Ishikawa (cell line): ENCODE measurements around the gene RAI2.

Experiments used
- CEBPB ChIP-seq: IDR thresholded peaks from 2 replicates; pipeline ENCODE4 v1.6.1; 2012
- CREB1 ChIP-seq: IDR thresholded peaks from 2 replicates; pipeline ENCODE4 v1.6.1; 2012; ENCODE audit warnings: low read depth
- EGR1 ChIP-seq: IDR thresholded peaks from 2 replicates; pipeline ENCODE4 v1.6.1; 2012
- EP300 ChIP-seq: IDR thresholded peaks from 2 replicates; pipeline ENCODE4 v1.6.1; 2012; ENCODE audit warnings: borderline replicate concordance
- FOXM1 ChIP-seq: IDR thresholded peaks from 2 replicates; pipeline ENCODE4 v1.6.1; 2012; ENCODE audit warnings: low read depth, borderline replicate concordance
- NFIC ChIP-seq: IDR thresholded peaks from 2 replicates; pipeline ENCODE4 v1.6.1; 2012
- RAD21 ChIP-seq: IDR thresholded peaks from 2 replicates; pipeline ENCODE4 v1.6.1; 2012; ENCODE audit warnings: low read depth
- TAF1 ChIP-seq: IDR thresholded peaks from 2 replicates; pipeline ENCODE4 v1.6.1; 2012; ENCODE audit warnings: low read depth, mild to moderate bottlenecking
- TCF12 ChIP-seq: IDR thresholded peaks from 2 replicates; pipeline ENCODE4 v1.6.1; 2012; ENCODE audit warnings: low read depth
- TEAD4 ChIP-seq: IDR thresholded peaks from 2 replicates; pipeline ENCODE4 v1.6.1; 2012
- YY1 ChIP-seq: IDR thresholded peaks from 2 replicates; pipeline ENCODE4 v1.6.1; 2012; ENCODE audit warnings: low read depth
- ZBTB7A ChIP-seq: IDR thresholded peaks from 2 replicates; pipeline ENCODE4 v1.6.1; 2012; ENCODE audit warnings: low read depth
- TF ChIP-seq, protein P1 (sequence below): IDR thresholded peaks from 2 replicates; pipeline ENCODE4 v1.6.1; 2012; ENCODE audit warnings: low read depth, mild to moderate bottlenecking
- TF ChIP-seq, protein P2 (sequence below): IDR thresholded peaks from 2 replicates; pipeline ENCODE4 v1.6.1; 2012
- TF ChIP-seq, protein P3 (sequence below): IDR thresholded peaks from 2 replicates; pipeline ENCODE4 v1.6.1; 2012

Gene RAI2

DNA sequence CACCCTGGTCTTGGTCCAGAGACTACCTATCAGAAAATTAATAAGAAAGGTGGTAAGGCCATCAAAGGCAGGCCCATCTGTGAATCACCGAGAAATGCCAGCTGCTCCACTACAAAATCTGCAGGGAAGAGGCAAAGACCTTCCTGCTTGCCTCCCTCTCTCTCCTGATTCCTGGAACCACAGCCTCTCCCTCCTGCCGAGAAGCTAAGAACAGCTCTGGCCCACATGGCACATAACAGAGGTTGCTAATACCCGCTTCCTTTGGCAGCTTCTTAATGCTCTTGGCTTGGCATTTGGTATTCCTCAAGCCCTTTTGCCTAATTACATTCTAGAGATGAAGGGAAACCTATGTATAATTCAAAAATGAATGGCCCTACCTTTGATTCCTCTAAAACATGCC, 32.9 kb downstream of the RAI2 start:
- TF ChIP-seq YY1 (no peak), ZBTB7A (no peak), TAF1 (no peak), FOXM1 (no peak), NFIC (no peak), EP300 (no peak), EGR1 (no peak), TEAD4 (no peak), CREB1 (no peak), CEBPB (no peak)
- TF ChIP-seq, protein P1, sequence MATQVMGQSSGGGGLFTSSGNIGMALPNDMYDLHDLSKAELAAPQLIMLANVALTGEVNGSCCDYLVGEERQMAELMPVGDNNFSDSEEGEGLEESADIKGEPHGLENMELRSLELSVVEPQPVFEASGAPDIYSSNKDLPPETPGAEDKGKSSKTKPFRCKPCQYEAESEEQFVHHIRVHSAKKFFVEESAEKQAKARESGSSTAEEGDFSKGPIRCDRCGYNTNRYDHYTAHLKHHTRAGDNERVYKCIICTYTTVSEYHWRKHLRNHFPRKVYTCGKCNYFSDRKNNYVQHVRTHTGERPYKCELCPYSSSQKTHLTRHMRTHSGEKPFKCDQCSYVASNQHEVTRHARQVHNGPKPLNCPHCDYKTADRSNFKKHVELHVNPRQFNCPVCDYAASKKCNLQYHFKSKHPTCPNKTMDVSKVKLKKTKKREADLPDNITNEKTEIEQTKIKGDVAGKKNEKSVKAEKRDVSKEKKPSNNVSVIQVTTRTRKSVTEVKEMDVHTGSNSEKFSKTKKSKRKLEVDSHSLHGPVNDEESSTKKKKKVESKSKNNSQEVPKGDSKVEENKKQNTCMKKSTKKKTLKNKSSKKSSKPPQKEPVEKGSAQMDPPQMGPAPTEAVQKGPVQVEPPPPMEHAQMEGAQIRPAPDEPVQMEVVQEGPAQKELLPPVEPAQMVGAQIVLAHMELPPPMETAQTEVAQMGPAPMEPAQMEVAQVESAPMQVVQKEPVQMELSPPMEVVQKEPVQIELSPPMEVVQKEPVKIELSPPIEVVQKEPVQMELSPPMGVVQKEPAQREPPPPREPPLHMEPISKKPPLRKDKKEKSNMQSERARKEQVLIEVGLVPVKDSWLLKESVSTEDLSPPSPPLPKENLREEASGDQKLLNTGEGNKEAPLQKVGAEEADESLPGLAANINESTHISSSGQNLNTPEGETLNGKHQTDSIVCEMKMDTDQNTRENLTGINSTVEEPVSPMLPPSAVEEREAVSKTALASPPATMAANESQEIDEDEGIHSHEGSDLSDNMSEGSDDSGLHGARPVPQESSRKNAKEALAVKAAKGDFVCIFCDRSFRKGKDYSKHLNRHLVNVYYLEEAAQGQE = no peak
- TF ChIP-seq, protein P2, sequence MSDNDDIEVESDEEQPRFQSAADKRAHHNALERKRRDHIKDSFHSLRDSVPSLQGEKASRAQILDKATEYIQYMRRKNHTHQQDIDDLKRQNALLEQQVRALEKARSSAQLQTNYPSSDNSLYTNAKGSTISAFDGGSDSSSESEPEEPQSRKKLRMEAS = no peak

DNA sequence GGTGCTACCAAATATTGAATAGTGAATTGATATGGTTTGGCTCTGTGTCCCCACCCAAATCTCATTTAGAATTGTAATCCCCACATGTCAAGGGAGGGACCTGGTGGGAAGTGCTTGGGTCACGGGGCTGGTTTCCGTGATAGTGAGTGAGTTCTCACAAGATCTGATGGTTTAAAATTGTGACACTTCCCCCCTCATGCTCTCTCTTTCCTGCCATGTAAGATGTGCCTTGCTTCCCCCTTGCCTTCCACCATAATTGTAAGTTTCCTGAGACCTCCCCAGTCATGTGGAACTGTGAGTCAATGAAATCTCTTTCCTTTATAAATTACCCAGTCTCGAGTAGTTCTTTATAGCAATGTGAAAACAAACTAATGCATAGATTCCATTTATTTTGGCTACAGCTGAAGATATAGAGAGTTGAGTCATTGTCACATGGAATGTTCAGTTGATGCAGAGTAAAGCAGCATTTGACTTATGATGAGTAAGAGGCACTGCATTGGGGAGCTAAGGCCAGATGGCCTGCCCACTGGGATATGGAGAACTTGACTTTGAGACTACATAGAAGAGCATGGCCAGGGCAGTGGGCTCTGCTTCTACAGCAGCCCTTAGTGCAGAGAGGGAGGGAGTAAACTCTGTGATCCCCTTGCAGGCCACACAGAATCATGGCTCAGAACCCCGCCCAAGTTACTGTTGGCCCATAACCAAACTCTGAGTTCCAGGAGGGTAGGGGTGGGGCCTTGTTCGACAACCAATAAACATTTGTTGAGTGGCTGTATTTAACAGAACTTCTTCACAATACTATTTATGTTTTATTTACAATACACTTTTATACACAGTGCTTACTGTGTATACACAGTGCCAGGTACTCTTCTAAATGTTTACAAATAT, 34.2 kb downstream of the RAI2 start:
- no peak for TF ChIP-seq EP300
- TF ChIP-seq CREB1 = no peak
- no peak for TF ChIP-seq TCF12
- no peak for TF ChIP-seq TAF1
- TF ChIP-seq, protein P1 = no peak
- no peak for TF ChIP-seq FOXM1
- TF ChIP-seq RAD21 = no peak

DNA sequence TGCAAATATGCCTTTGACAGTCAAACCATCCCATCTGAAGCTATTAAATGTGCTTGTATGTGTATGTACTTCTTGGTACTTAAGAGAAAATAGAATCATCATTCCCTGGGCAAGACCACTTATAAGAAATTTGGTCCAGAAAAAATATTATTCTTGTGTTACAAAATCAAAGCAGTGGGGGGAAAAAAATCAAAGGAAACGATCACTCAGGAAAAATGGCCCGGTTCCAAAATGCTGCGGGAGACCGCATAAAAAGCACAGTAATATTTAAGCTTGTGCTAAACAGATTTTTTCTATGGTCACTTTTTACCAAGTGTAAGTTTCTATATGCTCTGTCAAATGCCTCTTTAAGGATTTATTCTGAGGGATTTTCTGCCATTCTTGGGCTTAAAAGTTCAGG, 36.1 kb downstream of the RAI2 start:
- no peak for TF ChIP-seq TAF1

DNA sequence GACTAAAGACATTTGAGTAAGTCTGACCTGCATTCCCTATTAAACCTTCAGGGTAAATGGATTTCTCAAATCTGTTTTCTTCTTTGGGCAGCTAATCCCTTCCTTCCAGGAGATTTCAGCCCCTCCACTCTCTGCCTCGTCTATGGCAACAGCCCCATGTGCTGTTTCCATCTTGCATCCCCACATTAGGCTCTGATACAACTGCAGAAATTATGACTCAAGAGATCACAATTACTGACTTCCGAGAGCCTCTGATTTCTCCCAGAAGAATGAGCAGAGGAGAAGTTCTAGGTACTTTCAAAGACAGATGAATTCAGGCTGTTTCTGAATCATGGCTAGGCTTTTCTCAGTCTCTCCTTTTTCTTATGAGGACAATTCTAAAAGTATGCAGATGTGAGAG, 38.7 kb downstream of the RAI2 start:
- TF ChIP-seq, protein P3, sequence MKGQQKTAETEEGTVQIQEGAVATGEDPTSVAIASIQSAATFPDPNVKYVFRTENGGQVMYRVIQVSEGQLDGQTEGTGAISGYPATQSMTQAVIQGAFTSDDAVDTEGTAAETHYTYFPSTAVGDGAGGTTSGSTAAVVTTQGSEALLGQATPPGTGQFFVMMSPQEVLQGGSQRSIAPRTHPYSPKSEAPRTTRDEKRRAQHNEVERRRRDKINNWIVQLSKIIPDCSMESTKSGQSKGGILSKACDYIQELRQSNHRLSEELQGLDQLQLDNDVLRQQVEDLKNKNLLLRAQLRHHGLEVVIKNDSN = no peak
- TF ChIP-seq, protein P2 = no peak
- no peak for TF ChIP-seq ZBTB7A
- TF ChIP-seq TEAD4 = no peak
- no peak for TF ChIP-seq CEBPB
- TF ChIP-seq TAF1 = no peak
- TF ChIP-seq TCF12 = no peak
- TF ChIP-seq NFIC = no peak
- no peak for TF ChIP-seq EP300
- no peak for TF ChIP-seq EGR1
- no peak for TF ChIP-seq YY1
- TF ChIP-seq, protein P1 = no peak
- no peak for TF ChIP-seq CREB1
- no peak for TF ChIP-seq FOXM1
- TF ChIP-seq RAD21 = no peak

DNA sequence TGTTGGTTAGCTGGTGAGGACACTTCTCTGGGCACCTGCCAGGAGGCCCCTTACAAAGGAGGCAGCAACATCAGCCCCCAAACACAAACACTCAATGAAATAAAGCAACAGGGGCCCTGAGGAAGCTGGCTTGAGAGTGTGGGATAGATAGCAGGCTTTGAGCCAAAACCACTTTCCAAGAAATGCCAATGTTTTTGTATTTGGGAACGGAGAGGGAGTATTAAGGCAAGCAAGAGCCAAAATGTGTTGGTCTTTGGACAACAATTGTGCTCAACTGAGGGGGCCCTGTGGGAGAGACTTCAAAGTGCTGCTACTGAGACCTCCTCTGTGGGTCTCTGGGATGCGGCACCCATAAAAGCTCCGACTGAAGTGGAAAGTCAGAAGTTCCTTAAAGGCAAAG, 41.0 kb downstream of the RAI2 start:
- TF ChIP-seq EP300 (no peak), RAD21 (no peak), YY1 (no peak), TAF1 (no peak), ZBTB7A (no peak), FOXM1 (no peak), TEAD4 (no peak), TCF12 (no peak), CEBPB (no peak), EGR1 (no peak), NFIC (no peak), CREB1 (no peak)
- TF ChIP-seq, protein P2 = no peak
- TF ChIP-seq, protein P1 = no peak
- TF ChIP-seq, protein P3 = no peak
